A204.1 (cell line): ENCODE data around the gene DNER.

Source experiments
- FAIRE-seq: peaks from 2 replicates; lab custom pipeline; 2012; peaks lifted over from hg19 to GRCh38; lab: Jason Lieb, UNC

The DNER gene

GRCh38 chr2:229434187-229434586 is 280.2 kb downstream of the DNER start:
- peak; percentile 74 for FAIRE-seq

- FAIRE-seq, result no peak
Measured at GRCh38 chr2:229433351-229433750, 281.0 kb downstream of the DNER start.

GRCh38 chr2:229431327-229431954 is 282.9 kb downstream of the DNER start:
- peak; percentile 96 for FAIRE-seq

- FAIRE-seq, result no peak
Measured at GRCh38 chr2:229429589-229429988, 284.8 kb downstream of the DNER start.

- FAIRE-seq, result no peak
Measured at GRCh38 chr2:229426464-229426863, 287.9 kb downstream of the DNER start.

GRCh38 chr2:229425598-229425997 is 288.8 kb downstream of the DNER start:
- no peak for FAIRE-seq

GRCh38 chr2:229422063-229422462 is 292.3 kb downstream of the DNER start:
- peak; percentile 3 for FAIRE-seq

GRCh38 chr2:229419158-229419557 is 295.2 kb downstream of the DNER start:
- no peak for FAIRE-seq

GRCh38 chr2:229417916-229418315 is 296.4 kb downstream of the DNER start:
- no peak for FAIRE-seq

- no peak for FAIRE-seq
Measured at GRCh38 chr2:229417176-229417575, 297.2 kb downstream of the DNER start.

- FAIRE-seq, result no peak
Measured at GRCh38 chr2:229416116-229416694, 298.1 kb downstream of the DNER start.

GRCh38 chr2:229414631-229415030 is 299.7 kb downstream of the DNER start:
- no peak for FAIRE-seq

- FAIRE-seq, result peak; percentile 78
Measured at GRCh38 chr2:229412686-229413085, 301.7 kb downstream of the DNER start.

GRCh38 chr2:229410946-229411345 is 303.4 kb downstream of the DNER start:
- FAIRE-seq, result no peak

- no peak for FAIRE-seq
Measured at GRCh38 chr2:229410264-229410663, 304.1 kb downstream of the DNER start.

GRCh38 chr2:229409751-229410181 is 304.6 kb downstream of the DNER start:
- no peak for FAIRE-seq

GRCh38 chr2:229408962-229409361 is 305.4 kb downstream of the DNER start:
- FAIRE-seq, result no peak

GRCh38 chr2:229408356-229408755 is 306.0 kb downstream of the DNER start:
- FAIRE-seq, result peak; percentile 98

- FAIRE-seq, result no peak
Measured at GRCh38 chr2:229407170-229407569, 307.2 kb downstream of the DNER start.

GRCh38 chr2:229405796-229406195 is 308.6 kb downstream of the DNER start:
- FAIRE-seq, result no peak

- FAIRE-seq, result no peak
Measured at GRCh38 chr2:229403296-229403695, 311.1 kb downstream of the DNER start.

GRCh38 chr2:229401171-229401865 is 313.0 kb downstream of the DNER start:
- FAIRE-seq, result peak; percentile 9

GRCh38 chr2:229393926-229394325 is 320.4 kb downstream of the DNER start:
- FAIRE-seq, result no peak

- FAIRE-seq, result no peak
Measured at GRCh38 chr2:229392196-229392595, 322.2 kb downstream of the DNER start.
